Left lung (tissue), 10 donors: Measurements from ENCODE around the gene CCR7. TPM values are rescaled to one million over a fixed set of nuclear protein-coding genes. Genes with fewer than 3 reads are reported as not detected.

Experiments
- ATAC-seq: fragments of 200-7000 bp; cut with Tn5 transposase; one replicate; pipeline ENCODE4 v1.9.1; 2020; ENCODE audit warnings: moderate library complexity
- DNase-seq, 4 donors: peaks; one replicate each; pipeline ENCODE4 v3.0.0-alpha.2; 2013 to 2020
- H3K27ac ChIP-seq, 2 donors: fragments of 200-600 bp; sonication (generic) in 1 of 2; one replicate each; pipeline versions ENCODE4 v1.5.0 to v1.8.0; 2020 to 2021
- H3K27me3 ChIP-seq, 2 donors: fragments of 200-600 bp; sonication (generic) in 1 of 2; one replicate each; pipeline versions ENCODE4 v1.5.0 to v1.8.0; 2020 to 2021
- H3K36me3 ChIP-seq, 2 donors: fragments of 200-600 bp; sonication (generic) in 1 of 2; one replicate each; pipeline versions ENCODE4 v1.5.0 to v1.8.0; 2020 to 2021
- H3K4me1 ChIP-seq, 2 donors: fragments of 200-600 bp; one replicate each; pipeline ENCODE4 v1.8.0; 2021
- H3K4me3 ChIP-seq, 2 donors: fragments of 200-600 bp; sonication (generic) in 1 of 2; one replicate each; pipeline versions ENCODE4 v1.5.0 to v1.8.0; 2020 to 2021; ENCODE audit warnings: mild to moderate bottlenecking in 1 of 2
- H3K9me3 ChIP-seq, 2 donors: fragments of 200-600 bp; sonication (generic) in 1 of 2; one replicate each; pipeline versions ENCODE4 v1.5.0 to v1.8.0; 2020 to 2021
- CTCF ChIP-seq, 2 donors: fragments of 200-600 bp; sonication (generic) in 1 of 2; IDR thresholded peaks; one replicate each; pipeline versions ENCODE4 v1.5.0 to v1.8.0; 2021; ENCODE audit warnings: antibody characterized with exemption in 2 of 2
- intact Hi-C, 2 donors: fragments of 100-400 bp; cut with DNase I; formaldehyde crosslinking; loops; one replicate each; pipeline versions ENCODE4 v1.11.2 to v1.14.2; 2022
- polyA plus RNA-seq, 6 donors: library from polyadenylated mRNA; unstranded; fragments of 120-200 nt; gene quantifications; one replicate each; pipeline ENCODE4 v1.2.1, GENCODE V29; 2013; ENCODE audit not compliant: insufficient read length in 6 of 6
- total RNA-seq, 2 donors: library from RNA; stranded (reverse); fragmentation: NEBNext Ultra II Directional; extraction: Animal tissue kit (Norgen Biotek cat#: 25700); gene quantifications; one replicate each; pipeline ENCODE4 v1.2.1, GENCODE V29; 2021
- donor health status: DM: no; HTN: yes; CAD: no.
- donor health status: DM: no; HTN: no; CAD: no.

Gene CCR7
- total and polyA plus RNA-seq, 8 donors: 0.35 to 1.6 (median 0.79) TPM

GRCh38 chr17:40563220-40564052 is 1.8 kb downstream of the CCR7 start:
- H3K9me3 ChIP-seq: no peaks in the 10 kb centered on the region
- TF ChIP-seq CTCF (IDR thresholded peaks at IDR 0.05): no peak
- H3K27me3 ChIP-seq: peaks cover 0 to 6% of the 10 kb centered on the region in 2 donors
- no peak for ATAC-seq
- no peak overlapping the region for H3K4me3 ChIP-seq
- peaks cover 10 to 14% of the 10 kb centered on the region in 2 donors for H3K4me1 ChIP-seq
- H3K36me3 ChIP-seq: no peaks in the 10 kb centered on the region
- H3K27ac ChIP-seq: no peak overlapping the region
- intact Hi-C loops: no loop called here
- DNase-seq: no peak

GRCh38 chr17:40562838-40563219 is 2.4 kb downstream of the CCR7 start:
- H3K4me1 ChIP-seq: peaks cover 10 to 21% of the 10 kb centered on the region in 2 donors
- ATAC-seq (no peak), DNase-seq (no peak)
- H3K27me3 ChIP-seq: peaks cover 0 to 6% of the 10 kb centered on the region in 2 donors
- intact Hi-C loops: no loop called here
- no peak overlapping the region for H3K4me3 ChIP-seq
- H3K27ac ChIP-seq: no peak overlapping the region
- no peak for TF ChIP-seq CTCF (IDR thresholded peaks at IDR 0.05)
- no peaks in the 10 kb centered on the region for H3K9me3 ChIP-seq
- no peaks in the 10 kb centered on the region for H3K36me3 ChIP-seq

- H3K4me3 ChIP-seq: no peak overlapping the region
- no peak for ATAC-seq
- no peak overlapping the region for H3K27ac ChIP-seq
- H3K36me3 ChIP-seq: no peaks in the 10 kb centered on the region
- H3K9me3 ChIP-seq: no peaks in the 10 kb centered on the region
- peaks cover 0 to 7% of the 10 kb centered on the region in 2 donors for H3K27me3 ChIP-seq
- TF ChIP-seq CTCF (IDR thresholded peaks at IDR 0.05): peak in 1 of 2 donors; percentile 11
- H3K4me1 ChIP-seq: peaks cover 15 to 28% of the 10 kb centered on the region in 2 donors
- intact Hi-C loops: no loop called here
- no peak for DNase-seq
Observed at GRCh38 chr17:40561871-40562611, 3.2 kb downstream of the CCR7 start.

GRCh38 chr17:40561294-40561870 is 3.9 kb downstream of the CCR7 start:
- peaks cover 15 to 35% of the 10 kb centered on the region in 2 donors for H3K4me1 ChIP-seq
- TF ChIP-seq CTCF (IDR thresholded peaks at IDR 0.05): no peak
- DNase-seq: no peak
- intact Hi-C loops: no loop called here
- peaks cover 0 to 12% of the 10 kb centered on the region in 2 donors for H3K27me3 ChIP-seq
- ATAC-seq: no peak
- H3K27ac ChIP-seq: peak overlapping the region in 1 of 2 donors; percentile 65
- no peaks in the 10 kb centered on the region for H3K9me3 ChIP-seq
- no peak overlapping the region for H3K4me3 ChIP-seq
- H3K36me3 ChIP-seq: no peaks in the 10 kb centered on the region
